PC-3 (cell line): Measurements from ENCODE around the gene ADIG. TPM values are rescaled to one million over a fixed set of nuclear protein-coding genes. Genes with fewer than 3 reads are reported as not detected.

ENCODE experiments used
- ATAC-seq: fragments of 200-7000 bp; cut with Tn5 transposase; 2 replicates; pipeline ENCODE4 v1.9.1; 2020; ENCODE audit warnings: mild to moderate bottlenecking, moderate library complexity
- BruUV-seq: library from RNA; stranded (reverse); fragments of 400-500 nt; replicated peaks from 2 replicates; lab custom pipeline; 2021; lab: Mats Ljungman, UMichigan
- CTCF ChIA-PET: fragments of 300-600 bp; sonication (Branson Sonifier 250); formaldehyde crosslinking; loops from one replicate; lab custom pipeline; 2022; ENCODE audit warnings: antibody characterized with exemption; lab: Charles Lee
- POLR2A ChIA-PET: fragments of 300-600 bp; sonication (Branson Sonifier 250); formaldehyde crosslinking; loops from one replicate; lab custom pipeline; 2022; ENCODE audit warnings: antibody characterized with exemption; ENCODE audit not compliant: unreplicated experiment; lab: Charles Lee
- DNase-seq: peaks from one replicate; pipeline ENCODE4 v3.0.0-alpha.2; 2015
- H2AFZ ChIP-seq: fragments of 300-600 bp; sonication (generic); 2 replicates; pipeline ENCODE4 v1.6.0; 2016; ENCODE audit warnings: antibody characterized with exemption, low read length
- H3F3A ChIP-seq: fragments of 300-600 bp; sonication (generic); one replicate; pipeline ENCODE4 v1.6.0; 2017; ENCODE audit warnings: antibody characterized with exemption, low read length, control low read depth, mild to moderate bottlenecking; ENCODE audit not compliant: unreplicated experiment
- H3K27ac ChIP-seq: fragments of 300-600 bp; sonication (generic); 2 replicates; pipeline ENCODE4 v1.5.1; 2016; ENCODE audit warnings: mild to moderate bottlenecking, low read length
- H3K27me3 ChIP-seq: fragments of 300-600 bp; sonication (generic); 2 replicates; pipeline ENCODE4 v1.6.1; 2016; ENCODE audit warnings: low read length, mixed read lengths
- H3K36me3 ChIP-seq: fragments of 300-600 bp; sonication (generic); 2 replicates; pipeline ENCODE4 v1.6.1; 2016; ENCODE audit warnings: low read depth, mixed run types, low read length, mixed read lengths
- H3K4me1 ChIP-seq: fragments of 300-600 bp; sonication (generic); 2 replicates; pipeline ENCODE4 v1.5.1; 2016; ENCODE audit warnings: low read length; ENCODE audit not compliant: insufficient read depth
- H3K4me2 ChIP-seq: fragments of 300-600 bp; sonication (generic); 2 replicates; pipeline ENCODE4 v1.6.0; 2016; ENCODE audit warnings: low read length
- H3K4me3 ChIP-seq: fragments of 300-600 bp; sonication (generic); 2 replicates; pipeline ENCODE4 v1.5.1; 2016; ENCODE audit warnings: mild to moderate bottlenecking, low read length, mixed read lengths
- H3K79me2 ChIP-seq: fragments of 300-600 bp; sonication (generic); 2 replicates; pipeline ENCODE4 v1.6.1; 2017; ENCODE audit warnings: low read length, mixed read lengths
- H3K9ac ChIP-seq: fragments of 300-600 bp; sonication (generic); 2 replicates; pipeline ENCODE4 v1.6.0; 2016; ENCODE audit warnings: mild to moderate bottlenecking, low read length
- H3K9me2 ChIP-seq: fragments of 300-600 bp; sonication (generic); replicated peaks from 2 replicates; pipeline ENCODE4 v1.6.1; 2016; ENCODE audit warnings: mixed run types, low read length, mixed read lengths
- H3K9me3 ChIP-seq: fragments of 300-600 bp; sonication (generic); 2 replicates; pipeline ENCODE4 v1.6.1; 2016; ENCODE audit warnings: low read length, mixed read lengths
- H4K20me1 ChIP-seq: fragments of 300-600 bp; sonication (generic); 2 replicates; pipeline ENCODE4 v1.6.1; 2016; ENCODE audit warnings: low read length, mixed read lengths
- CTCF ChIP-seq: fragments of 300-600 bp; sonication (generic); conservative IDR thresholded peaks from 2 replicates; pipeline ENCODE4 v1.5.1; 2017; ENCODE audit warnings: antibody characterized with exemption, low read depth, mild to moderate bottlenecking, low read length
- EZH2 ChIP-seq: fragments of 300-600 bp; sonication (generic); IDR thresholded peaks from one replicate; pipeline ENCODE4 v1.6.1; 2017; ENCODE audit warnings: antibody characterized with exemption, mild to moderate bottlenecking, low read length; ENCODE audit not compliant: unreplicated experiment
- EZH2phosphoT487 ChIP-seq: fragments of 300-600 bp; sonication (generic); IDR thresholded peaks from 2 replicates; pipeline ENCODE4 v1.6.1; 2018; ENCODE audit warnings: mild to moderate bottlenecking, antibody characterized with exemption, low read length, borderline replicate concordance
- intact Hi-C: fragments of 100-400 bp; cut with micrococcal nuclease; formaldehyde crosslinking; loops from 2 replicates; pipeline ENCODE4 v1.9.0; 2023
- total RNA-seq: library from RNA; depleted of rRNA; stranded (reverse); fragments of >200 nt; gene quantifications from 2 replicates; pipeline ENCODE4 v1.2.3, GENCODE V29; 2014

Gene ADIG
- total RNA-seq, 1 experiment from 2014 or later = not detected

GRCh38 chr20:38617830-38618196 lies 36.8 kb downstream of the ADIG start:
- no peaks in the 10 kb centered on the region for H4K20me1 ChIP-seq
- peak overlapping the region; percentile 68; the same call in 1 of the 2 replicates for H2AFZ ChIP-seq
- intact Hi-C loops = no loop called here
- H3K27me3 ChIP-seq = no peaks in the 10 kb centered on the region
- no peaks in the 10 kb centered on the region for H3F3A ChIP-seq
- H3K9me3 ChIP-seq = no peaks in the 10 kb centered on the region
- TF ChIP-seq EZH2 (no peak), CTCF (no peak), EZH2phosphoT487 (no peak)
- no peak overlapping the region; the same call in 1 of the 2 replicates for H3K4me2 ChIP-seq
- H3K9me2 ChIP-seq = no peaks in the 10 kb centered on the region
- ChIA-PET POLR2A (interaction anchor here (0.6 kb wide), 1 partner anchor 12 kb away, joined by 4 read pairs; no protein-coding TSS in a partner anchor), CTCF (no interaction called here)
- ATAC-seq (no peak), DNase-seq (no peak)
- H3K9ac ChIP-seq = no peak overlapping the region
- no peaks in the 10 kb centered on the region for H3K79me2 ChIP-seq
- no peaks in the 10 kb centered on the region for H3K36me3 ChIP-seq
- H3K27ac ChIP-seq = no peak overlapping the region
- no TSS peak for BruUV-seq
- peaks cover 18% of the 10 kb centered on the region for H3K4me1 ChIP-seq
- H3K4me3 ChIP-seq = no peak overlapping the region

GRCh38 chr20:38620441-38620840 lies 39.4 kb downstream of the ADIG start:
- Histone ChIP-seq H3K27ac (no peak overlapping the region), H3F3A (no peaks in the 10 kb centered on the region), H3K9me3 (no peaks in the 10 kb centered on the region), H3K4me2 (no peak overlapping the region), H3K36me3 (no peaks in the 10 kb centered on the region), H2AFZ (no peak overlapping the region), H4K20me1 (no peaks in the 10 kb centered on the region), H3K79me2 (no peaks in the 10 kb centered on the region), H3K9me2 (no peaks in the 10 kb centered on the region), H3K27me3 (no peaks in the 10 kb centered on the region), H3K9ac (no peak overlapping the region), H3K4me1 (peaks cover 18% of the 10 kb centered on the region), H3K4me3 (no peak overlapping the region)
- ATAC-seq (no peak), DNase-seq (no peak)
- CTCF ChIA-PET = no interaction called here
- TF ChIP-seq EZH2phosphoT487 (no peak), EZH2 (no peak), CTCF (no peak)
- POLR2A ChIA-PET = no interaction called here
- no TSS peak for BruUV-seq
- intact Hi-C loops = no loop called here

GRCh38 chr20:38623061-38623460 lies 42.1 kb downstream of the ADIG start:
- intact Hi-C loops = no loop called here
- H3K27ac ChIP-seq = no peak overlapping the region
- BruUV-seq = no TSS peak
- no peaks in the 10 kb centered on the region for H3K36me3 ChIP-seq
- TF ChIP-seq EZH2 = no peak
- TF ChIP-seq CTCF = no peak
- no peak for TF ChIP-seq EZH2phosphoT487
- H3K27me3 ChIP-seq = no peaks in the 10 kb centered on the region
- ATAC-seq = no peak
- CTCF ChIA-PET = no interaction called here
- no peaks in the 10 kb centered on the region for H3K9me3 ChIP-seq
- no peaks in the 10 kb centered on the region for H3F3A ChIP-seq
- no peak overlapping the region for H3K4me3 ChIP-seq
- no peak overlapping the region for H3K9ac ChIP-seq
- no peaks in the 10 kb centered on the region for H3K9me2 ChIP-seq
- H4K20me1 ChIP-seq = no peaks in the 10 kb centered on the region
- POLR2A ChIA-PET = no interaction called here
- H3K4me1 ChIP-seq = no peaks in the 10 kb centered on the region
- H3K4me2 ChIP-seq = no peak overlapping the region
- no peak for DNase-seq
- H2AFZ ChIP-seq = no peak overlapping the region
- H3K79me2 ChIP-seq = no peaks in the 10 kb centered on the region
